ENCODE data around the gene BCAM.

- TF ChIP-seq RELA (IDR thresholded peaks at IDR 0.05; ENCODE audit: borderline replicate concordance, partially characterized antibody) (no peak), PAX8 (IDR thresholded peaks at IDR 0.05) (no peak), ATF3 (IDR thresholded peaks at IDR 0.05; ENCODE audit: borderline replicate concordance, extremely low read depth, low read depth, low read length) (no peak), NFIC (IDR thresholded peaks at IDR 0.05; ENCODE audit: low read depth, low read length) (no peak), NFYB (IDR thresholded peaks at IDR 0.05; ENCODE audit: insufficient read depth, low read depth, low read length) (no peak), POLR2A (IDR thresholded peaks at IDR 0.05; ENCODE audit: low read depth, low read length) (no peak), SRF (IDR thresholded peaks at IDR 0.05; ENCODE audit: low read depth in 2 of 2, low read length in 2 of 2) (no peak), JUND (IDR thresholded peaks at IDR 0.05; ENCODE audit: low read depth, low read length) (no peak), TAF1 (IDR thresholded peaks at IDR 0.05; ENCODE audit: borderline replicate concordance, low read depth, low read length) (no peak), CTCF (IDR thresholded peaks at IDR 0.05 in 2 of 3, conservative IDR thresholded peaks at IDR 0.05 in 1 of 3; ENCODE audit: control insufficient read depth in 2 of 3, extremely low read depth in 1 of 3, insufficient read depth in 1 of 3, low read depth in 3 of 3, low read length in 3 of 3) (no peak), RCOR1 (conservative IDR thresholded peaks at IDR 0.05; ENCODE audit: low read depth, low read length) (no peak)
Observed at GRCh38 chr19:44869733-44870470, 61.0 kb downstream of the BCAM start.
